ENCODE measurements around the gene RCC1. TPM values are rescaled to one million over a fixed set of nuclear protein-coding genes. Genes with fewer than 3 reads are reported as not detected.

RCC1 gene
- total and polyA plus RNA-seq, 8 donors: 6.7 to 116 (median 24.5) TPM

GRCh38 chr1:28560886-28561285 is 55.0 kb downstream of the RCC1 start:
- no peaks in the 10 kb centered on the region for H3K9me3 ChIP-seq
- no peak overlapping the region for H3K27ac ChIP-seq
- 94 to 98% (median 97%) methylated on average over 3 of the region's 3 CpGs for WGBS, 5 donors
- TF ChIP-seq EP300 (IDR thresholded peaks at IDR 0.05): no peak
- H3K27me3 ChIP-seq: no peaks in the 10 kb centered on the region
- H3K4me3 ChIP-seq: no peak overlapping the region
- peaks cover 55 to 100% (median 100%) of the 10 kb centered on the region in 4 donors for H3K36me3 ChIP-seq
- intact Hi-C loops (cut with DNase I; ENCODE audit: low total_unique reads): no loop called here
- H3K4me1 ChIP-seq: peaks cover 0 to 3% (median 0%) of the 10 kb centered on the region in 4 donors
- no peak for DNase-seq

GRCh38 chr1:28564310-28564709 is 58.5 kb downstream of the RCC1 start:
- no peaks in the 10 kb centered on the region for H3K27me3 ChIP-seq
- peaks cover 0 to 1% (median 0%) of the 10 kb centered on the region in 4 donors for H3K4me1 ChIP-seq
- H3K27ac ChIP-seq: no peak overlapping the region
- no peak for DNase-seq
- H3K36me3 ChIP-seq: peaks cover 63 to 100% (median 100%) of the 10 kb centered on the region in 4 donors
- TF ChIP-seq EP300 (IDR thresholded peaks at IDR 0.05): no peak
- TF ChIP-seq POLR2A (IDR thresholded peaks at IDR 0.05): no peak
- TF ChIP-seq CTCF (IDR thresholded peaks at IDR 0.05): no peak
- TF ChIP-seq POLR2AphosphoS5 (IDR thresholded peaks at IDR 0.05): no peak
- no peak overlapping the region for H3K4me3 ChIP-seq
- no peaks in the 10 kb centered on the region for H3K9me3 ChIP-seq
- intact Hi-C loops (cut with DNase I; ENCODE audit: low total_unique reads): no loop called here

- DNase-seq: no peak
- Histone ChIP-seq H3K9me3 (no peaks in the 10 kb centered on the region), H3K36me3 (peaks cover 60 to 100% (median 99%) of the 10 kb centered on the region in 4 donors), H3K27ac (no peak overlapping the region), H3K4me3 (no peak overlapping the region), H3K4me1 (no peaks in the 10 kb centered on the region), H3K27me3 (no peaks in the 10 kb centered on the region)
- intact Hi-C loops (cut with DNase I; ENCODE audit: low total_unique reads): no loop called here
- no peak for TF ChIP-seq POLR2AphosphoS5 (IDR thresholded peaks at IDR 0.05)
- TF ChIP-seq POLR2A (IDR thresholded peaks at IDR 0.05): no peak
- no peak for TF ChIP-seq EP300 (IDR thresholded peaks at IDR 0.05)
- TF ChIP-seq CTCF (IDR thresholded peaks at IDR 0.05): no peak
- WGBS, 5 donors: 95 to 100% (median 96%) methylated on average over 7 of the region's 7 CpGs
Observed at GRCh38 chr1:28565040-28565439, 59.2 kb downstream of the RCC1 start.

- no peak for DNase-seq
- TF ChIP-seq CTCF (IDR thresholded peaks at IDR 0.05) (no peak), POLR2AphosphoS5 (IDR thresholded peaks at IDR 0.05) (no peak), POLR2A (IDR thresholded peaks at IDR 0.05) (no peak), EP300 (IDR thresholded peaks at IDR 0.05) (no peak)
- intact Hi-C loops (cut with DNase I; ENCODE audit: low total_unique reads): no loop called here
- Histone ChIP-seq H3K4me3 (no peak overlapping the region), H3K27me3 (no peaks in the 10 kb centered on the region), H3K4me1 (no peaks in the 10 kb centered on the region), H3K36me3 (peaks cover 57 to 100% (median 99%) of the 10 kb centered on the region in 4 donors), H3K27ac (no peak overlapping the region), H3K9me3 (no peaks in the 10 kb centered on the region)
- 91 to 99% (median 98%) methylated on average over 6 of the region's 6 CpGs for WGBS, 5 donors
Observed at GRCh38 chr1:28565726-28566125, 59.9 kb downstream of the RCC1 start.

GRCh38 chr1:28566931-28567330 is 61.1 kb downstream of the RCC1 start:
- H3K27ac ChIP-seq: no peak overlapping the region
- no peak for DNase-seq
- intact Hi-C loops (cut with DNase I; ENCODE audit: low total_unique reads): no loop called here
- no peaks in the 10 kb centered on the region for H3K9me3 ChIP-seq
- TF ChIP-seq POLR2AphosphoS5 (IDR thresholded peaks at IDR 0.05) (no peak), POLR2A (IDR thresholded peaks at IDR 0.05) (no peak), CTCF (IDR thresholded peaks at IDR 0.05) (no peak)
- no peak overlapping the region for H3K4me3 ChIP-seq
- no peaks in the 10 kb centered on the region for H3K27me3 ChIP-seq
- peaks cover 52 to 100% (median 99%) of the 10 kb centered on the region in 4 donors for H3K36me3 ChIP-seq
- 71 to 83% (median 82%) methylated on average over 2 of the region's 2 CpGs for WGBS, 5 donors
- no peaks in the 10 kb centered on the region for H3K4me1 ChIP-seq

Data from stomach (tissue), 9 donors.